ENCODE measurements around the gene VWA2.

Gene VWA2

GRCh38 chr10:114300036-114300645 lies 61.1 kb downstream of the VWA2 start:
- no peak for DNase-seq (ENCODE audit: low read depth)

GRCh38 chr10:114301177-114301576 lies 62.1 kb downstream of the VWA2 start:
- no peak for DNase-seq (ENCODE audit: low read depth)

- no peak for DNase-seq (ENCODE audit: low read depth)
These were observed 63.1 kb downstream of the VWA2 start for GRCh38 chr10:114301951-114302710.

GRCh38 chr10:114303556-114303955 lies 64.5 kb downstream of the VWA2 start:
- no peak for DNase-seq (ENCODE audit: low read depth)

- peak; percentile 46 for DNase-seq (ENCODE audit: low read depth)
These were observed 65.0 kb downstream of the VWA2 start for GRCh38 chr10:114304017-114304570.

GRCh38 chr10:114304571-114305421 lies 65.7 kb downstream of the VWA2 start:
- no peak for DNase-seq (ENCODE audit: low read depth)

GRCh38 chr10:114305521-114305925 lies 66.5 kb downstream of the VWA2 start:
- no peak for DNase-seq (ENCODE audit: low read depth)

GRCh38 chr10:114306116-114306973 lies 67.3 kb downstream of the VWA2 start:
- DNase-seq (ENCODE audit: low read depth): peak; percentile 84

GRCh38 chr10:114307731-114308130 lies 68.7 kb downstream of the VWA2 start:
- no peak for DNase-seq (ENCODE audit: low read depth)

- peak; percentile 16 for DNase-seq (ENCODE audit: low read depth)
These were observed 69.7 kb downstream of the VWA2 start for GRCh38 chr10:114308531-114309363.

GRCh38 chr10:114309364-114309651 lies 70.3 kb downstream of the VWA2 start:
- DNase-seq (ENCODE audit: low read depth): no peak

- no peak for DNase-seq (ENCODE audit: low read depth)
These were observed 71.3 kb downstream of the VWA2 start for GRCh38 chr10:114310346-114310745.

GRCh38 chr10:114311023-114311422 lies 72.0 kb downstream of the VWA2 start:
- DNase-seq (ENCODE audit: low read depth): no peak

- DNase-seq (ENCODE audit: low read depth): no peak
These were observed 72.6 kb downstream of the VWA2 start for GRCh38 chr10:114311496-114312209.

- no peak for DNase-seq (ENCODE audit: low read depth)
These were observed 74.1 kb downstream of the VWA2 start for GRCh38 chr10:114313139-114313538.

GRCh38 chr10:114313866-114314265 lies 74.8 kb downstream of the VWA2 start:
- no peak for DNase-seq (ENCODE audit: low read depth)

GRCh38 chr10:114315566-114316420 lies 76.7 kb downstream of the VWA2 start:
- no peak for DNase-seq (ENCODE audit: low read depth)

- DNase-seq (ENCODE audit: low read depth): no peak
These were observed 77.7 kb downstream of the VWA2 start for GRCh38 chr10:114316744-114317143.

Measured in GM04503 (cell line).